GM18505 (cell line): ENCODE measurements around the gene GPATCH3.
"Not testable (repeated sequence)": the region's sequence is repeated elsewhere in the genome, so short reads cannot be mapped to it uniquely, and the experiment has no call there.

ENCODE experiments used
- ATAC-seq: cut with Tn5 transposase; IDR thresholded peaks from one replicate; pipeline ENCODE4 v1.9.1; 2021; ENCODE audit not compliant: unreplicated experiment
- POLR2A ChIP-seq: IDR thresholded peaks from 4 replicates; pipeline ENCODE4 v1.6.1; 2011; ENCODE audit warnings: borderline replicate concordance; ENCODE audit not compliant: insufficient read depth, insufficient read length; ENCODE audit errors: extremely low read depth

GPATCH3 gene

DNA sequence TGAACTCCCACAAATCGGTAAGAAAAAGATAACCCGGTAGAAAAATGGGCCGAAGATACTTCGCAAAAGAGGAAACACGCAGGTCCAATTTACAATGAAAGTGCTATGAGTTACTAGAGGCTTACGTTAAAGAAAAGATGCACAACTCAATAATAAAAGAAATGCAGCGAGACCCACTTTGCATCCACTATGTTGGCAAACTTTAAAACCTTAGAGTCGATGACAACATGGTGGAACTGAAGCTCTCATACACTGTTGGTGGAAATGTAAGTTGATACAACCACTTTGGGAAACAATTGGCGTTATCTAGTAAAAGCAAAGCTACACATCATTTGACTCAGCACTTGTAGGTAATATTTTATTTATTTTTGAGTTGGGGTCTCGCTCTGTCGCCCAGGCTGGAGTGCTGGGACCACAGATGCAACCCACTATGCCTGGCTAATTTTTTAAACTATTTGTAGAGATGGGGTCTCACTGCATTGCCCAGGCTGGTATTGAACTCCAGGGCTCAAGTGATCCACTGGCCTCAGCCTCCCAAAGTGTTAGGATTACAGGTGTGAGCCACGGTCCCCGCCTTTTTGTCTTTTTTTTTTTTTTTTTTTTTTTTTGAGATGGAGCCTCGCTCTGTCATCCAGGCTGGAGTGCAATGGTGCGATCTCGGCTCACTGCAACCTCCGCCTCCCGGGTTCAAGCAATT, 696 bp upstream of the GPATCH3 start:
- no peak for ATAC-seq
- no peak for TF ChIP-seq POLR2A

DNA sequence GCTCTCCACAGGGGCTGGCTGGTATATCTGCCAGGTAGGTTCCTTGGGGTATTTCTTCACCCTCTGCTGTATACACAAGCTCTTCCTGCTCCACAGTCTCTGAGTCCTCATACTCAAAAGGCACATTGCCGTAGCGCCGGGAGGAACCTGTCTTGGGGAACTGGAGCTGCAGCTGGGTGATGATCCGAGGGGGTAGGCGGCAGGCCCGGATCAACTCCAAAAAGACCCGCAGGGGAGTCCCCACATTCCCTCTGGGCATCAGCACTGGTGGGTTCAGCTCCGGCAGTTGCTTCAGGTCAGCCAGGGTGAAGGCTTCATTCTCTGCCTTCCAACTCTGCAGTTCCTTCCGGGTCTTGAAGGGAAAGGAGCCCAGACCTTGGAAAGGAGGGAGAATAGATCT, 2.9 kb downstream of the GPATCH3 start:
- no peak for ATAC-seq
- no peak for TF ChIP-seq POLR2A

GRCh38 chr1:26894263-26894662, 6.0 kb downstream of the GPATCH3 start:
- ATAC-seq: no peak

GRCh38 chr1:26890467-26890796, 9.8 kb downstream of the GPATCH3 start:
- no peak for TF ChIP-seq POLR2A
- peak; percentile 32 for ATAC-seq

More at GRCh38 chr1:26894263-26894662, 6.0 kb downstream of the GPATCH3 start:
- no peak for TF ChIP-seq POLR2A

DNA sequence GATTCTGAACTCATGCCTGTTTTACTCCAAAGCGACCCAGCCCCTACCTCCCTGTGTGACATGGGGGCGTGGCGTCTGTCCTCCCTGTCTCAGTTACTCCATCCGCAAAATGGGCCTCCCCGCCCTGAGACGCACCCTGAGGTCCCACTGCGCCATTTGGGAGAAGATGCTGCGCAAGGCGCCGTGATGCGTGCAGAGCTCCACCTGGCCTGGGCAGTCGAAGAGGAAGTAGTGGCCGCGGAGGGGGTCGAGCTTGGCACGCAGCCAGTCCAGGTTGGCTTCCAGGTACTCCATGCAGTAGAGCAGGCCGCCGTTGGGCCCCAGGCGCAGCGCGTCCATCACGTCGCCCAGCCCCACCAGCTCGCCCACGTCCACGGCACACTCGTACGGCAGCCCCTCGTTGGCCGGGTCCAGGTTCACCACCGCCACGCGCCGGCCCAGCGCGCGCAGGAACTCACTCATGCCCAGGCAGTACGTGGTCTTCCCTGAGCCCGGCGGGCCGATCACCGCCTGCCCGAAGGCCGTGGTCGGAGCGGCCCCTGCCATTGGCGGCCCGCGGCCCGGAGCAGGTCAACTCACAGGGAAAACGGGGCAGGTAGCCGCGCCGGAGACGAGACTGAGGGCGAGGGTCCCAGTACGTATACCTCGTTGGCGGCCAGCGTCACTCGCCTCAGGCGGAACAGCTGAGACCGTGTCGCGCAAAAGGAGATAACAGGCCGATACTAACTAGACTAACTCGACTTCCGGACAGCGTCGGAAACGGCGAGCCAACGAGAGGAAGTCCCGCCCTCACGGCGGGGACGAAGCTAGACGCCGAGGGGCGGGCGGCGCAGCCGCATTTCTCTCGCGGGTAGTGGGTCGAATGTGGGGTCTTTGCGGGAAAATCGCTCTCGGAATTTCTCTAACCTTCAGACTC, 10.5 kb downstream of the GPATCH3 start, which contains the start of gene GPN2:
GPN2 (minus strand) TSS at position 733 of the 916 bp plus-strand sequence; CDS start at position 546, 187 bp downstream.
- TF ChIP-seq POLR2A: peak; percentile 96
- peak; percentile 76 for ATAC-seq

GRCh38 chr1:26888231-26888630, 12.0 kb downstream of the GPATCH3 start:
- ATAC-seq: no peak
- no peak for TF ChIP-seq POLR2A

GRCh38 chr1:26887125-26887524, 13.1 kb downstream of the GPATCH3 start:
- no peak for TF ChIP-seq POLR2A
- no peak for ATAC-seq

- no peak for ATAC-seq
- no peak for TF ChIP-seq POLR2A
Observed at GRCh38 chr1:26882696-26883463, 17.4 kb downstream of the GPATCH3 start.

DNA sequence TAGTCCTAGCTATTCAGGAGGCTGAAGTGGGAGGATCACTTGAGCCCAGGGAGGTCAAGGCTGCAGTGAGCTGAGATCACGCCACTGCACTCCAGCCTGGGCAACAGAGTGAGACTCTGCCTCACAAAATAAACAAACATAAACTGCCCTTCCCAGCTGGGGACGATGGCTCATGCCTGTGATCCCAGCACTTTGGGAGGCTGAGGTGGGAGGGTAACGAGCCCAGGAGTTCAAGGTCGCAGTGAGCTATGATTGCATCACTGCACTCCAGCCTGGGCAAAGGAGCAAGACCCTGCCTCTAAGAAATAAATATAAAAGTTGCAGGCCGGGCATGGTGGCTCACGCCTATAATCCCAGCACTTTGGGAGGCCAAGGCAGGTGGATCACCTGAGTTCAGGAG, 18.7 kb downstream of the GPATCH3 start:
- not testable (repeated sequence) for ATAC-seq

- no peak for TF ChIP-seq POLR2A
- ATAC-seq: no peak
Observed at GRCh38 chr1:26879793-26880192, 20.5 kb downstream of the GPATCH3 start.

DNA sequence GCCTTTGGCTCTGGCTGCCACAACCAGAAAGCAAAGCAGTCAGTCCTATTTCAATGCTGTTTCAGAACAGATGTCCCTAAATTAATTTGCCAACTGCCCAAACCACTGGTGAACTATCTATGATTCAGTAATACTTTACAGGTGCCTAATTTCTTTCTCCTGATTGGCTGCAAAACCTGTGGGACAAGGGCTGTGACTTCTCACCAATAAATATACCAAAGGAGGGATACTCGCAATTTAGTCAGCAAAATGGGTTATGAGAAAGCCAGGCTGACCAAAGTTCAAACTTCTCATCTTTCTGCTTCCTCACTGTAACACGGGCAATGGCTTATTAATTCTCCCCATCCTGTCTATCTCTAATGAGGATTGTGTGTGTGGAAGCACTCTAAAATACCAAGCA, 22.9 kb downstream of the GPATCH3 start:
- no peak for TF ChIP-seq POLR2A
- no peak for ATAC-seq

DNA sequence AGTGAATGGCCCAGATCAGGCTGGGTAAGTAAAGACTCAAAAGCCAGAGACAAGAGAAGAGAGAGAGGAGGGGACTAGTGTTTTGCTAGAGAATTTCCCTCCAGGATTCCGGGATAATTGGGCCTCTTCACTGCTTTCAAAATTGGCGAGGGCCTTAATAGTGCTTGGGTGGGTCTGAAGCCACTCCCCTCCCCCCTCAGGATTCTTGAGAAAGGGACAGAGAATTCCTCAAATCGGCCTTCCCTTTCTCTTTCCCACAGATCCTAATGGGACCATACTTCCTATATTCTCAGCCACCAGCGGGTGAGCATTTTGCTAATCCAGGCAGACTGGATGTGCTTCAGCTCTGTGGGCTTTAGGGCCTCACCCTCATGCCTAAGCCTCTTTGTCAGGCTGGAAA, 25.4 kb downstream of the GPATCH3 start:
- TF ChIP-seq POLR2A: no peak
- no peak for ATAC-seq

DNA sequence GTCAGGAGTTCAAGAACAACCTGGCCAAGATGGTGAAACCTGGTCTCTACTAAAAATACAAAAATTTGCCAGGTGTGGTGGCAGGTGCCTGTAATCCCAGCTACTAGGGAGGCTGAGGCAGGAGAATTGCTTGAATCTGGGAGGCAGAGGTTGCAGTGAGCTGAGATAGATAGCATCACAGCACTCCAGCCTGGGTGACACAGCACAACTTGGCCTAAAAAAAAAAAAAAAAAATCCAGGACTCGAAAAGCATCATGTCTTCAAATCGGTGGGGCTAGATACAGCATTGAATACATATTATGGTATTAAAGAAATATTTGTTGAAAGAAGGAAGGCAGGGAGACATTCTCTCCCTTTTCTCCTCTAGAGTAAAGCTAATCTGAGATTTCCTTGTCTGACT, 27.2 kb downstream of the GPATCH3 start:
- not testable (repeated sequence) for ATAC-seq
